Endothelial cell of umbilical vein (primary cell): ENCODE data around the gene CA11. TPM values are rescaled to one million over a fixed set of nuclear protein-coding genes. Genes with fewer than 3 reads are reported as not detected.

Experiments
- BruUV-seq: library from RNA; stranded (reverse); fragments of 400-500 nt; replicated peaks from 2 replicates; lab custom pipeline; 2021; lab: Mats Ljungman, UMichigan
- CTCF ChIA-PET: fragments of 300-600, 350-600 bp; sonication (Branson Sonifier 250); formaldehyde crosslinking; loops from one replicate; lab custom pipeline; 2021; ENCODE audit warnings: antibody characterized with exemption, inconsistent platforms; lab: Charles Lee
- POLR2A ChIA-PET: fragments of 300-600, 350-600 bp; sonication (Branson Sonifier 250); formaldehyde crosslinking; loops from one replicate; lab custom pipeline; 2021; ENCODE audit warnings: antibody characterized with exemption, inconsistent platforms; lab: Charles Lee
- DNase-seq: peaks from one replicate; pipeline ENCODE4 v3.0.0-alpha.2; 2011; ENCODE audit warnings: low read depth, low spot score
- FAIRE-seq: peaks from 2 replicates; lab custom pipeline; 2011; peaks lifted over from hg19 to GRCh38; lab: Jason Lieb, UNC
- H2AFZ ChIP-seq: 2 replicates; pipeline ENCODE4 v1.6.0; 2012; ENCODE audit warnings: low read depth, low read length, control low read depth, inconsistent platforms
- H3K27ac ChIP-seq: 2 replicates; pipeline ENCODE4 v1.5.1; 2011; ENCODE audit warnings: low read depth, mild to moderate bottlenecking, control low read depth, low read length, moderate library complexity; ENCODE audit not compliant: insufficient read depth
- H3K27me3 ChIP-seq, 2 experiments: 2 replicates each; pipeline versions ENCODE4 v1.6.0 to v1.6.1; 2011; ENCODE audit warnings: low read length in 2 of 2, mixed read lengths in 1 of 2; ENCODE audit not compliant: control insufficient read depth in 2 of 2, insufficient read depth in 2 of 2
- H3K36me3 ChIP-seq, 2 experiments: 2 replicates in 1 of 2; 3 replicates in 1 of 2; pipeline ENCODE4 v1.5.1; 2011; ENCODE audit warnings: low read length in 2 of 2, mild to moderate bottlenecking in 1 of 2, moderate library complexity in 1 of 2; ENCODE audit not compliant: control insufficient read depth in 2 of 2, insufficient read depth in 2 of 2; ENCODE audit errors: extremely low read depth in 1 of 2
- H3K4me1 ChIP-seq: 3 replicates; pipeline ENCODE4 v1.5.1; 2011; ENCODE audit warnings: mild to moderate bottlenecking, low read length; ENCODE audit not compliant: control insufficient read depth, insufficient read depth; ENCODE audit errors: extremely low read depth
- H3K4me2 ChIP-seq: 2 replicates; pipeline ENCODE4 v1.6.1; 2011; ENCODE audit warnings: low read length, control low read depth, mixed read lengths; ENCODE audit not compliant: insufficient read depth
- H3K4me3 ChIP-seq, 3 experiments: fragments of 200-600 bp in 1 of 3; sonication (generic), shearing (Covaris generic) in 1 of 3; replicated peaks in 1 of 3; 2 replicates each; pipeline ENCODE4 v1.5.1; 2011 to 2016; ENCODE audit warnings: control low read depth in 3 of 3, low read length in 3 of 3, mild to moderate bottlenecking in 2 of 3, inconsistent platforms in 1 of 3, low read depth in 1 of 3, moderate library complexity in 1 of 3; ENCODE audit not compliant: insufficient read depth in 1 of 3
- H3K79me2 ChIP-seq: 2 replicates; pipeline ENCODE4 v1.6.0; 2012; ENCODE audit warnings: low read length, inconsistent platforms; ENCODE audit not compliant: control insufficient read depth, insufficient read depth
- H3K9ac ChIP-seq: replicated peaks from 2 replicates; pipeline ENCODE3; 2011; ENCODE audit warnings: low read length, control low read depth; ENCODE audit not compliant: insufficient read depth; ENCODE audit errors: extremely low read depth
- H3K9me1 ChIP-seq: replicated peaks from 3 replicates; pipeline ENCODE4 v1.6.0; 2011; ENCODE audit warnings: mild to moderate bottlenecking, low read length; ENCODE audit not compliant: control insufficient read depth, insufficient read depth; ENCODE audit errors: extremely low read depth
- H3K9me3 ChIP-seq: replicated peaks from 2 replicates; pipeline ENCODE4 v1.5.1; 2012; ENCODE audit warnings: low read length, inconsistent platforms; ENCODE audit not compliant: control insufficient read depth, insufficient read depth
- H4K20me1 ChIP-seq: replicated peaks from 2 replicates; pipeline ENCODE3; 2011; ENCODE audit warnings: mild to moderate bottlenecking, low read length; ENCODE audit not compliant: control insufficient read depth, insufficient read depth; ENCODE audit errors: extremely low read depth
- EZH2 ChIP-seq: IDR thresholded peaks from 2 replicates; pipeline ENCODE4 v1.6.1; 2012; ENCODE audit warnings: borderline replicate concordance, low read depth, mild to moderate bottlenecking, moderate library complexity, low read length, inconsistent platforms; ENCODE audit not compliant: severe bottlenecking
- FOS ChIP-seq: IDR thresholded peaks from 2 replicates; pipeline ENCODE4 v1.6.1; 2011; ENCODE audit warnings: mild to moderate bottlenecking, low read length, moderate library complexity, borderline replicate concordance; ENCODE audit not compliant: insufficient read depth
- GATA2 ChIP-seq: IDR thresholded peaks from 2 replicates; pipeline ENCODE4 v1.7.0; 2011; ENCODE audit warnings: low read depth, mild to moderate bottlenecking, moderate library complexity, mixed read lengths, low read length; ENCODE audit not compliant: insufficient read length, insufficient read depth
- JUN ChIP-seq: IDR thresholded peaks from 2 replicates; pipeline ENCODE4 v1.6.1; 2011; ENCODE audit warnings: borderline replicate concordance, low read depth; ENCODE audit not compliant: insufficient read length, insufficient read depth
- MYC ChIP-seq: IDR thresholded peaks from one replicate; pipeline ENCODE4 v1.6.1; 2011; ENCODE audit warnings: mild to moderate bottlenecking, low read depth, low read length
- POLR2A ChIP-seq: IDR thresholded peaks from 2 replicates; pipeline ENCODE4 v1.6.1; 2012; ENCODE audit warnings: low read depth, mild to moderate bottlenecking, control low read depth, low read length
- POLR2AphosphoS5 ChIP-seq: IDR thresholded peaks from 2 replicates; pipeline ENCODE4 v1.6.1; 2012; ENCODE audit warnings: low read depth, mild to moderate bottlenecking, control low read depth, low read length, moderate library complexity; ENCODE audit not compliant: insufficient read depth
- dilution Hi-C: fragments of 300-500 bp; cut with MboI; formaldehyde crosslinking; loops from one replicate; pipeline ENCODE4 v1.15.0; 2019; ENCODE audit warnings: low sequenced_read_pairs; ENCODE audit not compliant: extremely low pct_ligation_motif_present
- intact Hi-C: fragments of 100-400 bp; cut with micrococcal nuclease; formaldehyde crosslinking; loops from one replicate; pipeline ENCODE4 v1.10.0; 2022
- polyA plus RNA-seq, 4 experiments: library from polyadenylated mRNA; depleted of rRNA in 3 of 4; stranded (reverse) in 3 of 4; unstranded in 1 of 4; fragments of >200 nt; gene quantifications; 2 replicates each; pipeline versions ENCODE4 v1.2.1 to v1.2.3, GENCODE V29; 2011 to 2012; ENCODE audit warnings: missing spikeins in 1 of 4
- total RNA-seq: library from RNA; stranded (reverse); gene quantifications from 2 replicates; pipeline ENCODE4 v1.2.3, GENCODE V29; 2021
- TF ChIP-seq, protein P1 (sequence below): IDR thresholded peaks from 2 replicates; pipeline ENCODE4 v1.6.1; 2011; ENCODE audit not compliant: insufficient read depth, insufficient read length
- TF ChIP-seq, protein P2 (sequence below), 2 donors: IDR thresholded peaks; 1 replicate in 1 of 2; 2 replicates in 1 of 2; pipeline ENCODE4 v1.5.1; 2011; ENCODE audit warnings: low read length in 2 of 2, mild to moderate bottlenecking in 2 of 2, moderate library complexity in 2 of 2, control low read depth in 1 of 2, inconsistent platforms in 1 of 2, low read depth in 1 of 2; ENCODE audit not compliant: insufficient read depth in 1 of 2; ENCODE audit errors: extremely low read depth in 1 of 2

The CA11 gene
- total and polyA plus RNA-seq, 2 donors (not counting 3 experiments of a cell fraction or from before 2014, with no cell fraction given), result 2.8 to 4.7 TPM

DNA sequence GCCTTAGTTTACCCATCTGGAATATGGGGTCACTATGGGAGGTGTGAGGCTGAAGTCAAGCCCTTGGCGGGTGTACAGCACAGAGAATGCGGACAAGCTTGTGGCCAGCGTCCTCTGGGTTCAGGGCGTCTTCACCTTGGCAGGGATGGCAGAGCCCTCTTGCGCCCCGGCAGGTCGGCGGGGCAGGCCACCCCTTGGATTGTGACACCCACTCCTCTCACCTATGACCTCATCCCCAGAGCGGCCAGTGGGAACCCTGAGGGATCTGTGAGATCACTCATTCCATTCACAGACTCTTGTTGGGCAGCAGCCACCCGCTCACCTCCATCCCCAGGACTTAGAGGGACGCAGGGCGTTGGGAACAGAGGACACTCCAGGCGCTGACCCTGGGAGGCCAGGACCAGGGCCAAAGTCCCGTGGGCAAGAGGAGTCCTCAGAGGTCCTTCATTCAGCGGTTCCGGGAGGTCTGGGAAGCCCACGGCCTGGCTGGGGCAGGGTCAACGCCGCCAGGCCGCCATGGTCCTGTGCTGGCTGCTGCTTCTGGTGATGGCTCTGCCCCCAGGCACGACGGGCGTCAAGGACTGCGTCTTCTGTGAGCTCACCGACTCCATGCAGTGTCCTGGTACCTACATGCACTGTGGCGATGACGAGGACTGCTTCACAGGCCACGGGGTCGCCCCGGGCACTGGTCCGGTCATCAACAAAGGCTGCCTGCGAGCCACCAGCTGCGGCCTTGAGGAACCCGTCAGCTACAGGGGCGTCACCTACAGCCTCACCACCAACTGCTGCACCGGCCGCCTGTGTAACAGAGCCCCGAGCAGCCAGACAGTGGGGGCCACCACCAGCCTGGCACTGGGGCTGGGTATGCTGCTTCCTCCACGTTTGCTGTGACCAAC is 39.3 kb downstream of the CA11 start, which contains the start of gene SPACA4:
Gene SPACA4, plus strand, starts transcription at position 280 of the 896 bp plus-strand sequence. Its CDS starts 237 bp downstream, at position 517.
- no peak for TF ChIP-seq FOS
- Histone ChIP-seq H3K4me3 (no peak within 1 kb of the TSS), H3K36me3 (no peaks in the 10 kb centered on the region), H3K27ac (no peak within 1 kb of the TSS), H3K4me1 (no peaks in the 10 kb centered on the region), H3K9ac (no peak within 1 kb of the TSS), H3K27me3 (no peaks in the 10 kb centered on the region), H3K4me2 (no peak within 1 kb of the TSS), H2AFZ (no peak within 1 kb of the TSS), H3K9me3 (no peaks in the 10 kb centered on the region), H3K79me2 (no peaks in the 10 kb centered on the region), H4K20me1 (no peaks in the 10 kb centered on the region), H3K9me1 (no peaks in the 10 kb centered on the region)
- intact Hi-C loops (no loop called here), dilution Hi-C loops (no loop called here)
- no peak for DNase-seq
- no peak for FAIRE-seq
- ChIA-PET POLR2A (interaction anchor here (1.1 kb wide), 1 partner anchor 12 kb away, joined by 3 read pairs; the partner anchor contains the start of genes RPL18 and SPHK2), CTCF (interaction anchor here (1.0 kb wide), 1 partner anchor 22 kb away, joined by 4 read pairs; no protein-coding TSS in a partner anchor)
- BruUV-seq, result no TSS peak

DNA sequence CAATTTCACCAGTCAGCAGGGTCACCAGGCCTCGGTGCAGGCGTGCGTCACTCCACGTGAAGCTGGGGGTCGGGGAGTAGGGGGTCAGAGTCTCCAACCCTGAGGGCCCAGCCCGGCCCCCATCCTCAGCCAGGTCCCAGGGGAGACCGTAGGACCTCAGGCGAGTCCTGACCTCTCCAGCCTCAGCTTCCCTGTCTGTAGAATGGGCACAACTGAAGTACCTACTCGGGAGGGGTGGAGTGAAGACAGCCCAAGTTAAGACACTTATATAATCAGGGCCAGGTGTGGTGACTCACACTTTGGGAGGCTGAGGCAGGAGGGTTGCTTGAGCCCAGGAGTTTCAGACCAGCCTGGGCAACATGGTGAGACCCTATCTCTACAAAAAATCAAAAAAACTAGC is 42.1 kb downstream of the CA11 start:
- TF ChIP-seq MYC (no peak), POLR2A (no peak), FOS (no peak), POLR2AphosphoS5 (no peak), GATA2 (no peak), EZH2 (no peak), JUN (no peak)
- TF ChIP-seq, protein P1, sequence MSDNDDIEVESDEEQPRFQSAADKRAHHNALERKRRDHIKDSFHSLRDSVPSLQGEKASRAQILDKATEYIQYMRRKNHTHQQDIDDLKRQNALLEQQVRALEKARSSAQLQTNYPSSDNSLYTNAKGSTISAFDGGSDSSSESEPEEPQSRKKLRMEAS, result no peak
- TF ChIP-seq, protein P2, sequence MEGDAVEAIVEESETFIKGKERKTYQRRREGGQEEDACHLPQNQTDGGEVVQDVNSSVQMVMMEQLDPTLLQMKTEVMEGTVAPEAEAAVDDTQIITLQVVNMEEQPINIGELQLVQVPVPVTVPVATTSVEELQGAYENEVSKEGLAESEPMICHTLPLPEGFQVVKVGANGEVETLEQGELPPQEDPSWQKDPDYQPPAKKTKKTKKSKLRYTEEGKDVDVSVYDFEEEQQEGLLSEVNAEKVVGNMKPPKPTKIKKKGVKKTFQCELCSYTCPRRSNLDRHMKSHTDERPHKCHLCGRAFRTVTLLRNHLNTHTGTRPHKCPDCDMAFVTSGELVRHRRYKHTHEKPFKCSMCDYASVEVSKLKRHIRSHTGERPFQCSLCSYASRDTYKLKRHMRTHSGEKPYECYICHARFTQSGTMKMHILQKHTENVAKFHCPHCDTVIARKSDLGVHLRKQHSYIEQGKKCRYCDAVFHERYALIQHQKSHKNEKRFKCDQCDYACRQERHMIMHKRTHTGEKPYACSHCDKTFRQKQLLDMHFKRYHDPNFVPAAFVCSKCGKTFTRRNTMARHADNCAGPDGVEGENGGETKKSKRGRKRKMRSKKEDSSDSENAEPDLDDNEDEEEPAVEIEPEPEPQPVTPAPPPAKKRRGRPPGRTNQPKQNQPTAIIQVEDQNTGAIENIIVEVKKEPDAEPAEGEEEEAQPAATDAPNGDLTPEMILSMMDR (IDR thresholded peaks at IDR 0.05; ENCODE audit: extremely low read depth in 1 of 2, insufficient read depth in 1 of 2, low read depth in 1 of 2, low read length in 2 of 2), result no peak
- CTCF ChIA-PET, result no interaction called here
- Histone ChIP-seq H3K4me3 (no peak overlapping the region), H3K4me1 (no peaks in the 10 kb centered on the region), H4K20me1 (no peaks in the 10 kb centered on the region), H3K27ac (no peak overlapping the region), H3K27me3 (no peaks in the 10 kb centered on the region), H2AFZ (no peak overlapping the region), H3K79me2 (no peaks in the 10 kb centered on the region), H3K9ac (no peak overlapping the region), H3K36me3 (no peaks in the 10 kb centered on the region), H3K9me1 (no peaks in the 10 kb centered on the region), H3K4me2 (no peak overlapping the region), H3K9me3 (no peaks in the 10 kb centered on the region)
- intact Hi-C loops (no loop called here), dilution Hi-C loops (no loop called here)
- POLR2A ChIA-PET, result no interaction called here
- no peak for DNase-seq
- BruUV-seq, result no TSS peak
- FAIRE-seq, result no peak
